Fibroblast of mammary gland (primary cell): Measurements from ENCODE around the gene AUTS2.
A peak's percentile ranks its signal among the peaks of the same experiment; 100 is the strongest.

ENCODE experiments used
- DNase-seq: peaks from one replicate; pipeline ENCODE4 v3.0.0-alpha.2; 2010; ENCODE audit warnings: low read depth
- H3K4me3 ChIP-seq: 2 replicates; pipeline ENCODE4 v1.5.1; 2011; ENCODE audit warnings: low read depth, mild to moderate bottlenecking, low read length, moderate library complexity; ENCODE audit not compliant: control insufficient read depth
- TF ChIP-seq, protein P1 (sequence below): conservative IDR thresholded peaks from 2 replicates; pipeline ENCODE4 v1.5.1; 2011; ENCODE audit warnings: low read depth, low read length, inconsistent platforms; ENCODE audit not compliant: control insufficient read depth, insufficient read depth

Gene AUTS2

GRCh38 chr7:69982197-69982596 is 383.9 kb downstream of the AUTS2 start:
- DNase-seq, result peak; percentile 26
- H3K4me3 ChIP-seq, result no peak overlapping the region
- TF ChIP-seq, protein P1, sequence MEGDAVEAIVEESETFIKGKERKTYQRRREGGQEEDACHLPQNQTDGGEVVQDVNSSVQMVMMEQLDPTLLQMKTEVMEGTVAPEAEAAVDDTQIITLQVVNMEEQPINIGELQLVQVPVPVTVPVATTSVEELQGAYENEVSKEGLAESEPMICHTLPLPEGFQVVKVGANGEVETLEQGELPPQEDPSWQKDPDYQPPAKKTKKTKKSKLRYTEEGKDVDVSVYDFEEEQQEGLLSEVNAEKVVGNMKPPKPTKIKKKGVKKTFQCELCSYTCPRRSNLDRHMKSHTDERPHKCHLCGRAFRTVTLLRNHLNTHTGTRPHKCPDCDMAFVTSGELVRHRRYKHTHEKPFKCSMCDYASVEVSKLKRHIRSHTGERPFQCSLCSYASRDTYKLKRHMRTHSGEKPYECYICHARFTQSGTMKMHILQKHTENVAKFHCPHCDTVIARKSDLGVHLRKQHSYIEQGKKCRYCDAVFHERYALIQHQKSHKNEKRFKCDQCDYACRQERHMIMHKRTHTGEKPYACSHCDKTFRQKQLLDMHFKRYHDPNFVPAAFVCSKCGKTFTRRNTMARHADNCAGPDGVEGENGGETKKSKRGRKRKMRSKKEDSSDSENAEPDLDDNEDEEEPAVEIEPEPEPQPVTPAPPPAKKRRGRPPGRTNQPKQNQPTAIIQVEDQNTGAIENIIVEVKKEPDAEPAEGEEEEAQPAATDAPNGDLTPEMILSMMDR, result no peak

DNA sequence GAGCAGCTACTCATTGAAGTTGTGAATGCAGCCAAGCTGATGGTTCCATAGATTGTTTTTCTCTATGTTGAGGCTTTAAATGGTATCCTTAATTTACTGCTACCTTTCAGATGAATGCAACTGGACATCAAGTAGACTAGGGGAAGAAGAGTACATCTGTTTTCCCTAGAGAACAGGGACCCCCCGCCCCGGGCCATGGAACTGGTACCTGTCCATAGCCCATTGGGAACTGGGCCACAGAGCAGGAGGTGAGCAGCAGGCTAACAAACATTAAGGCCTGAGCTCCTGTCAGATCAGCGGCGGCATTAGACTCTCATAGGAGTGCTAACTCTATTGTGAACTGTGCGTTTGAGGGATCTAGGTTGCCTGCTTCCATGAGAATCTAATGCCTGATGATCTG is 391.3 kb downstream of the AUTS2 start:
- H3K4me3 ChIP-seq, result no peak overlapping the region
- TF ChIP-seq, protein P1, result no peak
- DNase-seq, result no peak

DNA sequence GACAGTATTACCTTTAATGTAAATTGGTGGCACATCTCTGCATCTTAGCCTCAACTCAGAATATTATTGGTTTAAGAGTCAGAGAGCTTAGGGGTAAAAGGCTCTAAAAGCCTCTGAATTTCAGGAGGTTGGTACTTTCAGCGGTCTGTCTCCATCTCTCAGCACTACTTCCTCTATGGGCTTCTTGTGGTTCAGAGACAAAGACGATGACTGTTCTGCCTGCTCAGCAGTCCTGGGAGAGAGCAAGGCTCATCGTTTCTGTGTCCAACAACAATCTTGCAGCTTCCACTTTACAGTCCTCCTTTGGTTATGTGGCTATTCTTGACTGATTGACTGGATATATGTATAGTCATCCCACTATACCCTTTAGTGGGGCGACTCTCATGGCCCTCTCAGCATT is 394.7 kb downstream of the AUTS2 start:
- TF ChIP-seq, protein P1, result no peak
- no peak overlapping the region for H3K4me3 ChIP-seq
- no peak for DNase-seq

- TF ChIP-seq, protein P1, result no peak
- no peak overlapping the region for H3K4me3 ChIP-seq
- no peak for DNase-seq
These were observed 395.9 kb downstream of the AUTS2 start for GRCh38 chr7:69994218-69994617.

- TF ChIP-seq, protein P1, result no peak
- no peak overlapping the region for H3K4me3 ChIP-seq
- no peak for DNase-seq
These were observed 396.7 kb downstream of the AUTS2 start for GRCh38 chr7:69994886-69995542.

DNA sequence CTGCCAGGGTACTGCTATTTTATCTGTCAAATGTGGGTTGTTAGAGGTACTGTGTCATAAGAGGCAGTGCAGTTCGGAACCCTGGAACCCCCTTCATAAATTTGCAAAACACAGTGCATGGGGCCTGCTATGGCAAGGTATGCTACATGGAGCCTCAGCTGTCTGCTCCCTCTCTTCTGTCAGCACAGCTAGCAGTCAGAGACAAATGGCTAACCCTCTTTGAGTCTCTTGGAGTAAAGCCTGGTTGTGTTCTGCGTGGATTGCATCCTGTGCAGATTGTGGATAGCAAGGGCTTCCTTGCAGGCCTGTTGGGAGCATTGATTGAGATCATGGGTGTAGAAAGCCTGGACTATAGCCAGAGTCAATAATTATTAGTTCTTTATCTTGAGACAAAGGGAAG is 397.8 kb downstream of the AUTS2 start:
- TF ChIP-seq, protein P1, result no peak
- no peak for DNase-seq
- H3K4me3 ChIP-seq, result no peak overlapping the region

- TF ChIP-seq, protein P1, result no peak
- no peak for DNase-seq
- H3K4me3 ChIP-seq, result no peak overlapping the region
These were observed 402.6 kb downstream of the AUTS2 start for GRCh38 chr7:70000737-70001348.
